HFFc6 (cell line): ENCODE measurements around the gene RBM28. TPM values are rescaled to one million over a fixed set of nuclear protein-coding genes. Genes with fewer than 3 reads are reported as not detected.

Source experiments
- DNase-seq: peaks from one replicate; pipeline ENCODE4 v3.0.0-alpha.2; 2018
- H3K27ac Mint-ChIP-seq: 2 replicates; pipeline ENCODE4 v1.8.0; 2020; ENCODE audit warnings: mild to moderate bottlenecking, mixed read lengths
- H3K27me3 Mint-ChIP-seq: 2 replicates; pipeline ENCODE4 v1.8.0; 2021; ENCODE audit warnings: mild to moderate bottlenecking, moderate library complexity, mixed read lengths; ENCODE audit not compliant: insufficient read depth
- H3K36me3 Mint-ChIP-seq: 2 replicates; pipeline ENCODE4 v1.8.0; 2021; ENCODE audit warnings: low read depth, mixed read lengths
- H3K4me1 Mint-ChIP-seq: 2 replicates; pipeline ENCODE4 v1.8.0; 2020; ENCODE audit warnings: low read depth, mixed read lengths
- H3K4me3 Mint-ChIP-seq: 2 replicates; pipeline ENCODE4 v1.8.0; 2020; ENCODE audit warnings: mild to moderate bottlenecking, moderate library complexity, mixed read lengths
- H3K9me3 Mint-ChIP-seq: 2 replicates; pipeline ENCODE4 v1.8.0; 2020; ENCODE audit warnings: mild to moderate bottlenecking, mixed read lengths
- total RNA-seq, 6 experiments: library from RNA; stranded (reverse); fragmentation: NEBNext Ultra II Directional; extraction: Animal tissue kit (Norgen Biotek cat#: 25700); gene quantifications; 2 replicates in 1 of 6; 3 replicates in 5 of 6; pipeline ENCODE4 v1.2.3, GENCODE V29; 2021
- TF ChIP-seq, protein P1 (sequence below): fragments of 200-600 bp; sonication (generic); IDR thresholded peaks from 2 replicates; pipeline ENCODE4 v1.5.0; 2021; ENCODE audit warnings: antibody characterized with exemption, mild to moderate bottlenecking

Gene RBM28
- total RNA-seq, 6 experiments from 2014 or later: 36.1 to 44.4 (median 37.8) TPM

GRCh38 chr7:128344431-128344774 is 695 bp upstream of the RBM28 start:
- Mint-ChIP-seq H3K27ac (no peak overlapping the region), H3K4me3 (peak overlapping the region; percentile 97; the same call in 1 of the 2 replicates), H3K4me1 (peaks cover 26% of the 10 kb centered on the region), H3K36me3 (peaks cover 6% of the 10 kb centered on the region; the same call in 1 of the 2 replicates), H3K27me3 (peaks cover 16% of the 10 kb centered on the region), H3K9me3 (no peaks in the 10 kb centered on the region)
- TF ChIP-seq, protein P1, sequence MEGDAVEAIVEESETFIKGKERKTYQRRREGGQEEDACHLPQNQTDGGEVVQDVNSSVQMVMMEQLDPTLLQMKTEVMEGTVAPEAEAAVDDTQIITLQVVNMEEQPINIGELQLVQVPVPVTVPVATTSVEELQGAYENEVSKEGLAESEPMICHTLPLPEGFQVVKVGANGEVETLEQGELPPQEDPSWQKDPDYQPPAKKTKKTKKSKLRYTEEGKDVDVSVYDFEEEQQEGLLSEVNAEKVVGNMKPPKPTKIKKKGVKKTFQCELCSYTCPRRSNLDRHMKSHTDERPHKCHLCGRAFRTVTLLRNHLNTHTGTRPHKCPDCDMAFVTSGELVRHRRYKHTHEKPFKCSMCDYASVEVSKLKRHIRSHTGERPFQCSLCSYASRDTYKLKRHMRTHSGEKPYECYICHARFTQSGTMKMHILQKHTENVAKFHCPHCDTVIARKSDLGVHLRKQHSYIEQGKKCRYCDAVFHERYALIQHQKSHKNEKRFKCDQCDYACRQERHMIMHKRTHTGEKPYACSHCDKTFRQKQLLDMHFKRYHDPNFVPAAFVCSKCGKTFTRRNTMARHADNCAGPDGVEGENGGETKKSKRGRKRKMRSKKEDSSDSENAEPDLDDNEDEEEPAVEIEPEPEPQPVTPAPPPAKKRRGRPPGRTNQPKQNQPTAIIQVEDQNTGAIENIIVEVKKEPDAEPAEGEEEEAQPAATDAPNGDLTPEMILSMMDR: no peak
- DNase-seq: no peak

DNA sequence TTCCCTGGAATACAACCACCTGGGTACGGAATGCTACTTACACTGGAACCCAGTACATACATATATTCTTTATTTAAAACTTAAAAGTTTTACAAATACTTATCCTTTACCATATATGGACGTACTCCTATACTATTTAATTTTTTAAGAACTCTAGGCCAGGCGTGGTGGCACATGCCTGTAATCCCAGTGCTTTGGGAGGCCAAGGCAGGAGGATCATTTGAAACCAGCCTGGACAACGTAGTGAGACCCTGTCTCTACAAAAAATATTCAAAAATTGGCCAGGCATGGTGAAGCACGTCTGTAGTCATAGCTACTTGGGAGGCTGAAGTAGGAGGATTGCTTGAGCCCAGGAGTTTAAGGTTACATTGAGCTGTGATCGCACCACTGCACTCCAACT is 2.0 kb downstream of the RBM28 start:
- Mint-ChIP-seq H3K9me3 (no peaks in the 10 kb centered on the region), H3K4me1 (peaks cover 26% of the 10 kb centered on the region), H3K27me3 (peaks cover 3% of the 10 kb centered on the region; the same call in 1 of the 2 replicates), H3K27ac (no peak overlapping the region), H3K4me3 (peak overlapping the region; percentile 97), H3K36me3 (peaks cover 11% of the 10 kb centered on the region)
- TF ChIP-seq, protein P1: no peak
- no peak for DNase-seq

DNA sequence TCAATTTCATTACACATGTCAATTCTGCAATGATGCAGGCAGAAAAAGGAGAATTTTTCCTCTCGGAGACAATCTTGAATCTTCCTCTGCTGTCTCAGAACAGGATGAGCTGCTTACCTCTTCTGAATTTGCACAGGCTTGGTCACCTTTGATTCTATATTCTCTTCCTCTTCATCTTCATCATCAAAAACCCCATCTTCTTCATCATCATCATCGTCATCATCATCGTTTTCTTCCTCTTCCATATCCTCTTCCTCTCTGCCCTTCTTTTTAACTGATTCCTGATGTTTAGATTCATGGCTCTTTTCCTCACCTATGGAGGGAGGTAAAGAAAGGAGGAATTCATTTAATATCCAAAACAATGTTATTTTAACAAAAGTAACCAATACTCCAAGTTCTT is 8.0 kb downstream of the RBM28 start:
- no peak overlapping the region for H3K27ac Mint-ChIP-seq
- peaks cover 22% of the 10 kb centered on the region for H3K36me3 Mint-ChIP-seq
- TF ChIP-seq, protein P1: no peak
- DNase-seq: no peak
- no peaks in the 10 kb centered on the region for H3K27me3 Mint-ChIP-seq
- H3K4me3 Mint-ChIP-seq: no peak overlapping the region
- no peaks in the 10 kb centered on the region for H3K9me3 Mint-ChIP-seq
- peaks cover 3% of the 10 kb centered on the region; the same call in 1 of the 2 replicates for H3K4me1 Mint-ChIP-seq

- H3K36me3 Mint-ChIP-seq: peaks cover 40% of the 10 kb centered on the region
Measured at GRCh38 chr7:128324368-128324680, 19.4 kb downstream of the RBM28 start.

DNA sequence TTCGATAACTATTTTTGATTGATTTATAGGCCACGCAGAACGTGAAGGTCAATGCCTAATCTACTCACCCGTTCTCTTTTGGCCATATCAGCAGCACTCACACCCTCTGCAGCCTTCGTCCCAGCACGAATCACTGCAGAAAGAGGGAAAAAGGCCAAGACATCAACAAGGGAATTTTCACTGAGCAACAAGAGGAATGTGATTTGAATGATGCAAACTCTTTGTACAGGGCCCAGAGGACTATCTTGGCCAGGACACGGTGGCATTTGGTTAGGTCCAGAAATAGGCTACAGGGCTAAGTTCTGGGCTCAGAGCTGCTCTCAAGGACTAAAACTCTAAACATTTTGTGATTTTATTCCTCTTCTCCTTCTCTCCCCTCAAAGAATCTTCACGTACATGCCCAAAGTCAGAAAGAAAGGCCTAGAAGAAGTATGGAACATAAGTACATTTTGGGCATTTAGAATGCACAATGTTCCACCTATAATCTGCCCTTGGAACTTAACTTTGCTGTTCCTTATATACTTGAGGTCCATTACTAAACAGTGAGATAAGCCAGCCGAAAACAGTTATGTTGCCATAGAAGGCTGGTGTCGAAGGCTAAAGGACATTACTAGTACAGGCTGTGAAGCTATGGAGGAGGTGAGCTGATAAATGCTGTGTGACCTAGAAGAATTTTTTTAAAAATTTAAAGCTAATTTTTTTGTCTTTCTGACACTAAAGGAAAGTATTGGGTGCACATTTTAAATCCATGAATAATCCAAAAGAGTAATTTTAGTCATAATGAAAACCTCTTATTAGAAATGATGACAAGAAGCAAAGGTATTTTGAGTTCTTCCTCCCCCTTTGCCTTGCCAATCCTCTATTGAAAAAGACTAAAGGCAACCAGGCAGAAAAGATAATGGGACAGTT is 20.0 kb downstream of the RBM28 start:
- TF ChIP-seq, protein P1: no peak
- Mint-ChIP-seq H3K4me3 (peak overlapping the region; percentile 17; the same call in 1 of the 2 replicates), H3K4me1 (peaks cover 46% of the 10 kb centered on the region), H3K36me3 (peaks cover 40% of the 10 kb centered on the region), H3K9me3 (no peaks in the 10 kb centered on the region), H3K27ac (peak overlapping the region; percentile 86), H3K27me3 (no peaks in the 10 kb centered on the region)
- peak; percentile 31 for DNase-seq

More at GRCh38 chr7:128324368-128324680, 19.4 kb downstream of the RBM28 start:
- no peaks in the 10 kb centered on the region for H3K9me3 Mint-ChIP-seq
- TF ChIP-seq, protein P1: no peak
- H3K4me3 Mint-ChIP-seq: 0 out of 2 replicates have a peak overlapping the region, but pooled peaks have one; percentile 17
- H3K27ac Mint-ChIP-seq: peak overlapping the region; percentile 86
- DNase-seq: no peak
- no peaks in the 10 kb centered on the region for H3K27me3 Mint-ChIP-seq
- H3K4me1 Mint-ChIP-seq: peaks cover 46% of the 10 kb centered on the region
